Stimulated activated CD8-positive, alpha-beta memory T cell treated with anti-CD3 and anti-CD28 coated beads, Interleukin-7, amount 100 ng/mL, for 24 hours (primary cell): ENCODE results near the gene SEH1L.
"Not testable (repeated sequence)": the region's sequence is repeated elsewhere in the genome, so short reads cannot be mapped to it uniquely, and the experiment has no call there.

Experiments
- DNase-seq: peaks from one replicate; pipeline ENCODE4 v3.0.0-alpha.2; 2020; ENCODE audit warnings: low read depth

Gene SEH1L

GRCh38 chr18:12995952-12996477, 48.2 kb downstream of the SEH1L start:
- DNase-seq = no peak

DNA sequence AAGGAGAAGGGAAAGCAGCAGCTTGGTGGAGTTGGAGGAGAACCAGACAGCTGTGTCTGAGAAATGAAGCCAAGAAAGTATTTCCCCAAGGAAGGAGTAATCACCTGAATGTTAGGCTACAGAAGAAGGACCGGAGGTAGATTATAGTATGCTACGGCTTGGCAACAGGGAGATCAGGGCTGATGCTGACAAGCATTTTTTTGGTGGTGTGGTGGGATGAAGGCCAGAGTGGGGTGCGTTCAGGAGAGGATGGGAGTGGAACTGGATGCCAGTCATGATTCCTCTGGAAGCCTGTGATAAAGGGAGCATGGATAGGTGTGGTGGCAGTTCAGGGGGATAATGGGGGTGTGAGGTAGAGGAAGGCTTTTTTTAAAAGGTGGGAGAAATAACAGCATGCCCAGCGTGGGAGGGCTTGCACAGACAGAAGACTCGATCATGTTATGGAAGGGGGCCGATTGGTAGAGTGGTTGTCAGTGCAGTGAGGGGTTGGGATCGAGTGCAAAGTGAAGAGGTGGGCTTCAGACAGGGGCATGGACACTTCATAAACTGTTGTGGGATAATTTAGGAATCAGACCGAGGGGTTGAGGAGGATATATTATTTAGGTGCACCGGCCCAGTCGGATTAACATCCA, 49.0 kb downstream of the SEH1L start:
- no peak for DNase-seq

DNA sequence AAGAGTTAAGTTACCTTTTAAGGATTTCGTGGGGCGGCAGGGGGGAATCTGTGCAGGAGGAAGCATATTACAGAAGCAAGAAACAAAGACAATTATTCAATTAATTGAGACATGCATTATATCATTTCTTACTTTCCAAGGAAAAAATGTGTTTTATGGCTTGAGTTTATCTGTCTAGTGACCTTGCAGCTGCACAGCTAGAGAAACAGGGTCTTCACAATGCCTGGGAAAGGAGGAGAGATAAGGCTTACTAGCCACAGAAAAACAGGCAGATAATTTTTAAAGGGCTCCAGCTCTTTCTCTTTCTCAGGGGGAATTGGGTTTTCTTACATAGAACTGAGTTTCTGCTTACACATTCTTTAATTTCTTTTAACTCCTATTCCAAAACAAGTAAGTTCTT, 49.5 kb downstream of the SEH1L start:
- DNase-seq = not testable (repeated sequence)

DNA sequence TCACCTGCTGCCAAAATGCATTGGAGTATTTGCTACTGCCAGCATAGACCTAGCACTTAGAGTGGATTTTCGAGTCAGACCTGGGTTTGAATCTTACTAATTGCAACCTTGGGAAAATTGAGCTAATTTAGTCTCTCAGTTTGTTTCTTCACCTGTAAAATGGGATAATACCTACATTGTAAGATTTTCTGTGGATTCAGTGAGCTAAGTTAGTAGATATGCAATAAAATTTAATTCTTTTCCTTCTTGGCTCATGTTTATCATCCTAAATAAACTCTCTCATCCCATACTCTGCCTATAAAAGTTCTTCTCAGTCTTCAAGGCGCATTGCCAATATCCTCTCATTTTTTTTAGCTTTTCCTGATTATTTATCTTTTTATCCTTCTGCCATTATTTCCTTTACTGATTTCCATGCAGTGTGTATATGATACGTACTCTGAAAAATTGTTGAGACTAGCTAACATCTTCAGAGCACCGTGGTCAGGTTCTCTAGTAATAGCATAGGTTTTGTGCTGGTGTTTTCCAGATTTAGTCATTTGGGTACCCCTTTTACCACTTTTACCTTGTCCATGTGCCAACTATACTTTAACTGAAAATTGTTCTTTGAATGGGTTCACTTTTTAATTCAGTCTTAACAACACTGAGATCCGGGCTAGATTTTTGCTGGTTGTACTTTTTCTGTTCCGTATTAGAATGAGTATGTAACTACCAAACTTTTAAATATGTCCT, 50.7 kb downstream of the SEH1L start:
- no peak for DNase-seq

- no peak for DNase-seq
Observed at GRCh38 chr18:13003466-13003896, 55.7 kb downstream of the SEH1L start.

DNA sequence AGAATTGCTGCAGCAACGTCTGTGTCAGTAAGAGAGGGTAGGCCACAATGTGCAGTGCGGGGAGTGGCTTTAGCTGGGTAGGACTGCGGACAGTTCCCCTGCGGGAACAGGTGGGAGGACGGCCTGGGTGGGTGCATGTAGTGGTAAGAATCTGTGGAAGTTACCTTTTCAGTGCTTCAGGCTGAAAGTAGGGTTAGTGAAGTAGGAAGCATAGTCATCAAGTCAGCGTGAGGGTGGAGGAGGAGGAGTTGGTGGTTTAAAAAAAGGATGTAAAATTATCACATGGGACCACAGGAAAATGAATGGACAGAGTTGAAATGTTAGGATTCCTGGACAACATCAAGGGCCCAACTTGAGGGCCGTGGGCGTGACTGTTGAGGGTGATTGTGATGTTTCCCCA, 56.6 kb downstream of the SEH1L start:
- no peak for DNase-seq

DNA sequence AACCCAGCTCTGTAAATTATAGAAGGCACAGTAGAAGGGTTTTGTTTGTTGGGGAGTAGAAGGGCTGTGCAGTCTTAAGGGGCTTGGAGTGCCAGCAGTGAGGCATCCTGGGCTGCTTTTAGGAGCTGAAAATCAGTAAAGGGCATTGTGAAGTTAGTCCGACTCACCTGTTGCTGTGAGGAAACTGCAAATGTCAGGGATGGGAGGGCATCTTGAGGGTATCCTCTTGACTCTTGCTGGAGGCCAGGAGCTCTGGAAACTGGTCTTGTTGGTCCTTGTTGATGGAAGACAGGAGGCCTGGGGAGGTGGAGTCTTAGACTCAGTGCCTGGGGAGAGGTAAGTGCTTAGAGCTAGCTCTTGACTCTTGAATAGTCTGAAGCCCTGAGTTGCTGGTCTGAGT, 57.5 kb downstream of the SEH1L start:
- no peak for DNase-seq

DNA sequence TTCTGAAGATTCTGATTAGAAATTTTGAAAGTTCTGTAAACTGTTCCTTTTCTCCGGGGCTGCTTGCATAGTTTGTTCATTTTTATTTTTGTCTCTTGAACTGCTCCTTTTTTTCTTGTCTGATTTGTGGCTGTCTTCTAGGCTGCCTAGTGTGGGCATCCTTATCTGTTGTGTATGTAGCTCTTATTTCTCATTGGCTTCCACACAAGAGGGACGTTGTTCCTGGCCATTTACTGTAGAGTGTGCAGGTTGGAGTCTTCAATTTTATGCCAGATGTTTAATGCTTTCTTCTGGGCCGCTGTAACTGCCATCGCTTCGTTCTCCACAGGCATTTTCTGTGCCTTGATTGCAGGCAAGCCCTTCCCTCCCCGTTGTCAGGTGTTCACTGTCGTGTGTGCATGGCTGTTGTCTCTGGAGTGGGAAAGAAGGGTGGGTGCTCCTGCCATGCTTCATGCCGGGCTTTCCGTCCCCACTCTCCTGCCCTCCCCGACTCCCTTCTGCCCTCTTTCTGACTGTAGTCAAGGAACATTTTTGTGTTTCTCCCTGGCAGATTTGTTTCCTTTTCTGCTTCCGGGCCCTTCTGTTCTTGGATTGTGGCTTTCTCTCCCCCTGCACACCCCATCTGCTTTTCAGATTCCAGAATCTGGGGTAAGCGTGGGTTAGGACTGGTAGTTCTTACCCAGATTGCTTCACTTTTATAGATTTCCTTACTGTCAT, 58.9 kb downstream of the SEH1L start:
- no peak for DNase-seq

- DNase-seq = no peak
Observed at GRCh38 chr18:13007248-13007560, 59.4 kb downstream of the SEH1L start.

DNA sequence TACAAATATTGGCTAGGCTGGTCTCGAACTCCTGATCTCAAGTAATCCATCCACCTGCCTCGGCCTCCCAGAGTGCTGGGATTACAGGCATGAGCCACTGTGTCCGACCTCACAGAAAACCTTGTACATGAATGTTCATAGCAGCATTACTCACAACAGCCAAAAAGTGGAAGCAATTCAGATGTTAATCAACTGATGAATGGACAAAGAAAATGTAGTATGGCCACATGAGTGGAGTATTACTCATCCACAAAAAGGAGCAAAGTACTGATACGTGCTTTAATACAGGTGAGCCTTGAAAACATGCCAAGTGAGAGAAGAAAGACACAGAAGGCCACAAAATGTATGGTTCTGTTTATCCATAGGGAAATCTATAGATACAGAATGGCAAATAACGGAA, 63.9 kb downstream of the SEH1L start:
- no peak for DNase-seq

DNA sequence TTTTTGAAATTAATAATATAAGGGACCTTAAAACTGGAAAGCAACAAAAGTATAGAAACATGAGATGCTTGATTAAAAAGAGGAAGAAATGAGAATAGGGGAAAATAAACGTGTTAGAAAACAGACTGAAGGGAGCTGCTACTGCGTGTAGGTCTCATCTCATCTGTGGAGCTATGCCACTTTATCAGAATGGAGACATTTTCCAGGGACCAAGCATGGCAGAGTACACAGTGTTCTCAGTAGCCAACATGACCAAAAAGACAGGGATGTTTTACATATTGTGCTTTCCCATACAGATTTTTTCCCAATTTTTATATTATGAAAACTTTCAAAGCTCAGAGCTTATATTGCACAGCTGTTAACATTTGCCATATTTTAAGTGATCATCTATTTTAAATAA, 66.4 kb downstream of the SEH1L start:
- DNase-seq = no peak

GRCh38 chr18:13014818-13015217, 67.0 kb downstream of the SEH1L start:
- DNase-seq = no peak

DNA sequence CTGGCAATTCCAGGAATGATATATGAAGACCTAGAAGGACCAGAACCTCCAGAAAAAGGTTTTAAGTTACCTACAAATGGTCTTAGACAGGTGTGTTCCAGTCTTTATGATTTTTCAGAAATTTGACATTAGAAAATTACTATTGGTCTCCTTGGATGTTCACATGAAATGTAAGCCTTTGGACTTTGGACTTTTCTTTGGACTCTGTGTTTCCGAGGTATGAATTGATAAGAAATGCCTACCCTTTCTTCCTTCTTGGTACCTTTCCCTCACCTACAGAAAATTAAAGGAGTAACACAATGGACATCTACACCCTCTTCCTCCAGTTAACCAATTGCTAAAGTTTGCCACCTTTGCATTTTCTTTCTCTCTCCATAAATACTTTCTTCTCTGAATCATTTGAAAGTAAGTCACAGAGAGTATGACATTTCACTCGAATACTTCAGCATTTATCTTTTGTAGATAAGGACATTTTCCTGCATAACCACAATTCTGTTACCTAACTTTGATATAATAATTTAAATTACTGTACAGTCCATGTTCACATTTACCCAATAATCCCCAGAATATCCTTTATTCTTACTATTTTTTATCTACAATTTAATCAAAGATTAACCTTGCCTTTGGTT, 69.5 kb downstream of the SEH1L start:
- no peak for DNase-seq

- no peak for DNase-seq
Observed at GRCh38 chr18:13018374-13018773, 70.6 kb downstream of the SEH1L start.

DNA sequence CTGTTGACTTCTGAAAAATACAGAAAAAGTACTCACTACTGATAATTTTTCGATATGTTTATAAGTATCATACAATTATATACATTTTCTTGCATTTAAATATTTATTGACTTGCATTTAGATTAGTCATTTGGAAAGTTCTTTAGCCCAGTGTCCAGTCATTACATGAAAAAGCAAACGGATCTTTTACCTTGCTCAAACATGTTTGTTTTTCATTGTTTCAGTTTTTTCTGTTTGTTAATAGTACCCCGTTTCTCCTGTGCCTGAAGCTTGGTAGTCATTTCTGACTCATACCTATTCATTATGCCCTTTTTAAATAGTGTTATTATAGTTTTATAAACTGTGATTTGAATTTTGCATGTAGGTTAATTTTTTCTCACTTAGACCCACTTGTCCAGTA, 71.5 kb downstream of the SEH1L start:
- no peak for DNase-seq

DNA sequence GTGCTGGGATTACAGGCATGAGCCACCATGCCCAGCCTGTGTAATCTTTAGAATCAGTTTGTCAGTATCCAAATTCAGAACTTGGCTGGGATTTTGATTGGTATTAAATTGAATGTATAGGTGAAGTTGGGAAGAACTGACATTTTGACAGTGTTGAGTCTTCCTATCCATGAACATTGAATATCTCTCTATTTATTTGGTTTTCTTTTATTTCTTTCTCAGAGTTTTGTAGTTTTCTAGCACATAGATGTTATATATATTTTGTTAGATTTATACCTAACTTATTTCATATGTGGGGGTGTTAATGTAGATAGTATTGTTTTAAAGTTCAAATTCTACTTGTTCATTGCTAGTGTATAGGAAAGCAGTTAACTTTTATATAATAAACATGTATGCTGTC, 74.8 kb downstream of the SEH1L start:
- DNase-seq = no peak

- DNase-seq = no peak
Observed at GRCh38 chr18:13025233-13025632, 77.4 kb downstream of the SEH1L start.

DNA sequence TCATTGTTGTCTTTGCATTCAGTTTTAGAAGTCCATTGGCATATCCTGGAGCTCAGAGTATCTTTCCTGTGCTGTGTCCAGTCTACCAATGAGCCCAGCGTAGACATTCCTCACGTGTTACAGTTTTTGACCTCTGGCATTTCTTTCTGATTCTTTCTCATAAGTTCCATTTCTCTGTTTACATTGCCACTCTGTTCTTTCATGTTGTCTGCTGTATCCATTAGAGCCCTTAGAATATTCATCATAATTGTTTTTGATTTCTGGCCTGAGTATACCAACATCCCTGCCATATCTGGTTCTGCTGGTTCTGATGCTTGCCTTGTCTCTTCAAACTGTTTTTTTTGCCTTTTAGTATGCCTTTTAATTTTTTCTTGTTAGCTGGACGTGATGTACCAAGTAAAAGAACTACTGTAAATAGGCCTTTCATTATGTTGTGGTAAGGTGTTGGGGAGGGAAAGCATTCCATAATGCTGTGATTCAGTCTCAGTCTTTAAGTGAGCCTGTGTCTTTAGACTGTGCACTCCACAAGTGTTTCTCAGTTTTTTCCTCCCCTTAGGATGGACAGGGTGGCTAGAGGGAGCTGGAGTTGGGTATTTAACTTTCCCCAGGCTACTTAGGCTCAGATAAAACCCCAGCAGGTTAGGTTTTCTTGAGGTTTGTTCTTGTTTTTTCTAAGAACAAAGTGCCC, 78.9 kb downstream of the SEH1L start:
- no peak for DNase-seq

GRCh38 chr18:13028869-13029268, 81.1 kb downstream of the SEH1L start:
- no peak for DNase-seq

DNA sequence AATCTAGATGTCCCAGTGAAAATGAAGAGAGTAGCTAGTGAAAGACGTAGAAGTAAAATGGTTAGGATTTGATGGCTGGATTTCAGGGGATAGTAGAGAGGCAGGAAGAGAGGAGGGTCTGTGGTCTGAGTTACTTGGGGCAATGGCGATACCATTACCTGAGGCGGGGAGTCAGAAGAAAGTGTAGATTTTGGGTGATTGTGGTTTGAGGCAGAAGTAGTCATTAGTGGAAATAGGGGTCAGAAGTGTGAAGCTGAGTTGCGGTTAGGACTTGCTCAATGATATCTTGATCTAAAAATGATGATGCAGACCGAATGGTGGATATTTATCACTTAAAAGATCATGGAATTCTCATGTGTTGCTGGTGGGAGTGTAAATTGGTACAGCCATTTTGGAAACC, 84.4 kb downstream of the SEH1L start:
- DNase-seq = no peak

DNA sequence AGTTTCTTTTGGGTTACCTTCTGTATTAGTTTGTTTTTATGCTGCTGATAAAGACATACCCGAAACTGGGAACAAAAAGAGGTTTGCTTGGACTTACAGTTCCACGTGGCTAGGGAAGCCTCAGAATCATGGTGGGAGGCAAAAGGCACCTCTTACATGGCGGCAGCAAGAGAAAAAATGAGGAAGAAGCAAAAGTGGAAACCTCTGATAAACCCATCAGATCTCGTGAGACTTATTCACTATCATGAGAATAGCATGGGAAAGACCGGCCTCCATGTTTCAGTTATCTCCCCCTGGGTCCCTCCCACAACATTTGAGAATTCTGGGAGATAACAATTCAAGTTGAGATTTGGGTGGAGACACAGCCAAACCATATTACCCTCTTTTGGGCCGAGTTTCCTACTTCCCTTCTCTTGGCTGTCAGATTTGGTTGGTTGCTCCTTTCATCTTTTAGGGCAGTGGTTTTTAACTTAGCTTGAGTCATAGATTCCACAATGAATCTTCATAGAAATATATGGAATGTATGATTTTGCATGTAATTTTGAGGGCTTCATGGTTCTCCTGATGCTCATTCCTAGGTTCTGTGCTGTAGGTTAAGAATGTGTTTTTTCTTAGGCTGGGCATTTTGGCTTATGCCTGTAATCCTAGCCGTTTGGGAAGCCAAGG, 87.6 kb downstream of the SEH1L start:
- no peak for DNase-seq
